Left lung (tissue), 10 donors: ENCODE measurements around the gene HOXB6. TPM values are rescaled to one million over a fixed set of nuclear protein-coding genes. Genes with fewer than 3 reads are reported as not detected.
A peak's percentile ranks its signal among the peaks of the same experiment; 100 is the strongest.

Experiments
- ATAC-seq: fragments of 200-7000 bp; cut with Tn5 transposase; one replicate; pipeline ENCODE4 v1.9.1; 2020; ENCODE audit warnings: moderate library complexity
- DNase-seq, 4 donors: peaks; one replicate each; pipeline ENCODE4 v3.0.0-alpha.2; 2013 to 2020
- H3K27ac ChIP-seq, 2 donors: fragments of 200-600 bp; sonication (generic) in 1 of 2; one replicate each; pipeline versions ENCODE4 v1.5.0 to v1.8.0; 2020 to 2021
- H3K27me3 ChIP-seq, 2 donors: fragments of 200-600 bp; sonication (generic) in 1 of 2; one replicate each; pipeline versions ENCODE4 v1.5.0 to v1.8.0; 2020 to 2021
- H3K36me3 ChIP-seq, 2 donors: fragments of 200-600 bp; sonication (generic) in 1 of 2; one replicate each; pipeline versions ENCODE4 v1.5.0 to v1.8.0; 2020 to 2021
- H3K4me1 ChIP-seq, 2 donors: fragments of 200-600 bp; one replicate each; pipeline ENCODE4 v1.8.0; 2021
- H3K4me3 ChIP-seq, 2 donors: fragments of 200-600 bp; sonication (generic) in 1 of 2; one replicate each; pipeline versions ENCODE4 v1.5.0 to v1.8.0; 2020 to 2021; ENCODE audit warnings: mild to moderate bottlenecking in 1 of 2
- H3K9me3 ChIP-seq, 2 donors: fragments of 200-600 bp; sonication (generic) in 1 of 2; one replicate each; pipeline versions ENCODE4 v1.5.0 to v1.8.0; 2020 to 2021
- intact Hi-C, 2 donors: fragments of 100-400 bp; cut with DNase I; formaldehyde crosslinking; loops; one replicate each; pipeline versions ENCODE4 v1.11.2 to v1.14.2; 2022
- polyA plus RNA-seq, 6 donors: library from polyadenylated mRNA; unstranded; fragments of 120-200 nt; gene quantifications; one replicate each; pipeline ENCODE4 v1.2.1, GENCODE V29; 2013; ENCODE audit not compliant: insufficient read length in 6 of 6
- total RNA-seq, 2 donors: library from RNA; stranded (reverse); fragmentation: NEBNext Ultra II Directional; extraction: Animal tissue kit (Norgen Biotek cat#: 25700); gene quantifications; one replicate each; pipeline ENCODE4 v1.2.1, GENCODE V29; 2021
- TF ChIP-seq, protein P1 (sequence below), 2 donors: fragments of 200-600 bp; sonication (generic) in 1 of 2; IDR thresholded peaks; one replicate each; pipeline versions ENCODE4 v1.5.0 to v1.8.0; 2021; ENCODE audit warnings: antibody characterized with exemption in 2 of 2
- donor health status: DM: no; HTN: yes; CAD: no.
- donor health status: DM: no; HTN: no; CAD: no.

The HOXB6 gene
- total and polyA plus RNA-seq, 8 donors, result 5.1 to 17.1 (median 12.1) TPM

DNA sequence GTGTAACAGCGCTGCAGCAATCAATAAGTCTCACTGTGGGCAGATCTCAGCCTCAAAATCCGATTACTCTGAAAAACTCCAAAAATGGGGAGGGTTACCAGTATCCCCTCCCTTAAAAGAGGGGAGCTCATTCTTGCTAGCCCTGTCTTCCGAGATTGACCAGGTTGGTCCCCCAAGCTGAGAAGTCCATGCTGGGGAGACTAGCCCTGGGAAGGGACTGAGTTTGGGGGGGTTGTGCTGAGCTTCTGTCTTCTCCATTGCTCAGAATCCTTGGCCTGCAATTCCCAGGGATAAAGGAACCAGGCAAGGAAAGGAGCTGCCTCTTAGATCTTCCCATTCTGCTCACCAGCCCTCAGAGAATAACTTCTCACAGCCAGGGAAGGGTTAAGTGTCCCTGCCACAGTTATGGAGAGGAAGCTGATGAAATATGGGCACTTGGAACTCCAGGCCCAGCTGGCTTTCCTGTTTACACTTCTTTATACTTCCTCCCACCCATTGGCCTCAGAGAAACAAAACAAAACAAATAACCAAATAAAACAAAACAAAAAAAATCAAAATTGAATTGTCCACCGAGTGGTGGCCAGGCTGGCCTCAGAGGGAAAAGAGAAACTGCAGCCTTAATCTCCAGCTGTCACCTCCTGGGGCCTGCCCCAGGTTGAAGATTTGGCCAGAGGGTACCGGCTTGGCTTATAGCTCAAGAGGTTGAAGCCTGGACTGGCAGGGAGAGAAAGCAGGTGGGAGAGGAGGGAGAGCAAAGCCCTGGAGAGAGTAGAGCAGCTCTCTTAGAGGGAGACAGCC, 17.3 kb downstream of the HOXB6 start:
- H3K4me3 ChIP-seq, result peak overlapping the region in 1 of 2 donors; percentile 1
- peak overlapping the region; percentile 76 to 90 for H3K27ac ChIP-seq
- peak in 2 of 4 donors; percentile 60 to 81 for DNase-seq

DNA sequence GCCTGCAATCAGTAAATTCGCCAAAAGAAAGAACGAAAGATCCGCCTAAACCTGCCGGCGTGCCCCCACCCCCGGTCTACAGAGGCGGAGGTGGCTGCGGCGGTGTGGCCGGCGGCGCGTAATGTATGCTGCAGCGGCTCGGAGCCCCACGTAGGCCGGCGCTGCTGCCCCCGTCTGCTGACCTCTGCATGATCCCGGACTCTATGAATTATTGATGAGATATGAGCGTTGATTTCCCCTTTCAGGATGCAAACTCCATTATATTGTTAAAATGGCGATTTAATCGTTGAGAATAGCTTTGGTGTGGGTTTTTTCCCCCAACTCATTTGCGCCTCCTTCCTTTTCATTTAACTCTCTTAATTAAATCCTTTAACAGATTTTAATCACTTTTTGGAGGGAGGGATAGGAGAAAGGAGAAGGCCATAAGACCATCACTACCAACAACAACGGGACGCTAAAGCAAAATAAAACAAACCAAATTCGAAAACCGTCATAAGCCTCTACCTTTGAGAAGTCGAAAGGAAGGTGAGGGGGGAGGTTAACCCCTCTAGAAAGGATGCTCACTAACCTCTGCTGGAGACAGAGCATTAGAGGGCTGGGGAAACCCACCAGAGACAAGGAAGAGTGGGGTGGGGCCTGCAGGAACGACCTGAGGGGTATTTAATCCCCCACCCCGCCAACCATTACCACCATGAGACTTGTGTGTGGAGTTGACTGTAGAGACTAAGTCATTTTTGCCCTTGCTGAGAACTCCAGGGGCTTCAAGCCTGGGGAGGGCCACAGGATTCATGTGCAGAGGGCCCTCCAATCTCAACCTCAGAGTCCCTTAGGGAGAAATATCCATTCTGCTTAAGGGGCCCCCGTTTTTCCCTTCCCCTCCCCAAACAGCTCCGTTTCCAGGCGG, 18.2 kb downstream of the HOXB6 start:
- H3K4me3 ChIP-seq, result peak overlapping the region; percentile 36 to 62
- no peak for DNase-seq

More for the DNA sequence above, 17.3 kb downstream of the HOXB6 start:
- Histone ChIP-seq H3K36me3 (no peaks in the 10 kb centered on the region), H3K27me3 (peaks cover 52 to 100% of the 10 kb centered on the region in 2 donors), H3K4me1 (peaks cover 5 to 54% of the 10 kb centered on the region in 2 donors), H3K9me3 (no peaks in the 10 kb centered on the region)
- ATAC-seq, result no peak
- intact Hi-C loops, result no loop called here
- TF ChIP-seq, protein P1, sequence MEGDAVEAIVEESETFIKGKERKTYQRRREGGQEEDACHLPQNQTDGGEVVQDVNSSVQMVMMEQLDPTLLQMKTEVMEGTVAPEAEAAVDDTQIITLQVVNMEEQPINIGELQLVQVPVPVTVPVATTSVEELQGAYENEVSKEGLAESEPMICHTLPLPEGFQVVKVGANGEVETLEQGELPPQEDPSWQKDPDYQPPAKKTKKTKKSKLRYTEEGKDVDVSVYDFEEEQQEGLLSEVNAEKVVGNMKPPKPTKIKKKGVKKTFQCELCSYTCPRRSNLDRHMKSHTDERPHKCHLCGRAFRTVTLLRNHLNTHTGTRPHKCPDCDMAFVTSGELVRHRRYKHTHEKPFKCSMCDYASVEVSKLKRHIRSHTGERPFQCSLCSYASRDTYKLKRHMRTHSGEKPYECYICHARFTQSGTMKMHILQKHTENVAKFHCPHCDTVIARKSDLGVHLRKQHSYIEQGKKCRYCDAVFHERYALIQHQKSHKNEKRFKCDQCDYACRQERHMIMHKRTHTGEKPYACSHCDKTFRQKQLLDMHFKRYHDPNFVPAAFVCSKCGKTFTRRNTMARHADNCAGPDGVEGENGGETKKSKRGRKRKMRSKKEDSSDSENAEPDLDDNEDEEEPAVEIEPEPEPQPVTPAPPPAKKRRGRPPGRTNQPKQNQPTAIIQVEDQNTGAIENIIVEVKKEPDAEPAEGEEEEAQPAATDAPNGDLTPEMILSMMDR (IDR thresholded peaks at IDR 0.05), result no peak

DNA sequence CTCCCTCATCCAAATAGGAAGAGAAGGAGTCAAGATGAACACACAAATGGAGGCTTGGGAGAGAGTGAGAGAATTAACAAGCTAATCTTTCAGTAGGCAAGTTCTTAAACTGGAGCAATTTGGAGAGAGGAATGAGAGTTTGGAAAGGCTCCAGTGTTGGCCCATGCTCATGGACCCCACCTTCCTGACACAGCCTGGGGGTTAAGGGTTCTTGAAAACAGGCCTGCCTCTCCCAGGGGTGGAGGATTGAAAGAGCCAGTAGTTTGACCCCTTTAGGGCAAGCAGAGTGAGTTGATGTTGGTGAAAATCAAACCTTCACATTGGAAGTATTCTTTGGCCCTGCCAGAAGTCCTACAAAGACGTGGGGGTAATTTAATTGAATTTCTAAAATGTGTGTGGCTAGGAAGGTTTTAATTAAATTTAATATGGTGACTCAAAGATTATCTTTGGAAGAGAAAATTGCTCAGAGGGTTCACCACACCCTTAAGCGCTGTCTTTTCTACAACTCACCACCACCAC, 20.5 kb downstream of the HOXB6 start:
- no peaks in the 10 kb centered on the region for H3K36me3 ChIP-seq
- DNase-seq, result no peak
- H3K27ac ChIP-seq, result peak overlapping the region in 1 of 2 donors; percentile 29
- intact Hi-C loops, result no loop called here
- TF ChIP-seq, protein P1 (IDR thresholded peaks at IDR 0.05), result no peak
- peaks cover 5 to 60% of the 10 kb centered on the region in 2 donors for H3K4me1 ChIP-seq
- H3K4me3 ChIP-seq, result no peak overlapping the region
- no peak for ATAC-seq
- peaks cover 64 to 100% of the 10 kb centered on the region in 2 donors for H3K27me3 ChIP-seq
- H3K9me3 ChIP-seq, result no peaks in the 10 kb centered on the region

More for the DNA sequence above, 18.2 kb downstream of the HOXB6 start:
- no peaks in the 10 kb centered on the region for H3K36me3 ChIP-seq
- TF ChIP-seq, protein P1 (IDR thresholded peaks at IDR 0.05), result no peak
- H3K27ac ChIP-seq, result peak overlapping the region; percentile 76 to 90
- H3K27me3 ChIP-seq, result peaks cover 52 to 100% of the 10 kb centered on the region in 2 donors
- peak; percentile 18 for ATAC-seq
- H3K4me1 ChIP-seq, result peaks cover 5 to 58% of the 10 kb centered on the region in 2 donors
- intact Hi-C loops, result no loop called here
- no peaks in the 10 kb centered on the region for H3K9me3 ChIP-seq

DNA sequence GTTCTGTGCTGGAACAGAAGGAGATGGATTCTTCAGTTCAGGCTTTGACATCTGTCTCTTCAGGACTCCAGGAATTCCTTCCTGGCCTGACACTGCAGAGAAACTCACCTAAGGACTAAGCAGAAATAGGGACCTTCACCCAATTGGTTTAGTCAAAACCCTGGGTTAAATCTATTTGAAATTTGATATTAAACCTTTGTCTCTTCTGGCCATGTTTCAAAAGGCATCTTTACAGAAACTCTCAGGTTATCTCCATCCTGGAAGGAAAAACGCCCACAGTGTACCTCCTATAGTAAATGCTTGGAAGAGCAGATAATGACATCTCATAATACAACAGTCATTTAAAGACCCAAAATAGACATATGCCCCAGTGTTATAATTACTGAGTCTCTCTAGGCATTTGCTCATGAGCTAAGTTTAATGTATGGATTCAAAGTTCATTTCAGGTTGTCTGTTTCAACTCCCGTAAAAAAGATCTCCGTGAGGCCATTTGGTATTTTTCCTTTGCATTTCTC, 21.0 kb downstream of the HOXB6 start:
- ATAC-seq (no peak), DNase-seq (no peak)
- intact Hi-C loops, result no loop called here
- Histone ChIP-seq H3K27me3 (peaks cover 67 to 100% of the 10 kb centered on the region in 2 donors), H3K4me3 (no peak overlapping the region), H3K4me1 (peaks cover 9 to 63% of the 10 kb centered on the region in 2 donors), H3K36me3 (no peaks in the 10 kb centered on the region), H3K9me3 (no peaks in the 10 kb centered on the region), H3K27ac (peak overlapping the region in 1 of 2 donors; percentile 95)
- TF ChIP-seq, protein P1 (IDR thresholded peaks at IDR 0.05), result no peak
